Jurkat, Clone E6-1 (cell line): ENCODE data around the gene EPHA4. TPM values are rescaled to one million over a fixed set of nuclear protein-coding genes. Genes with fewer than 3 reads are reported as not detected.

Experiments used
- DNase-seq: peaks from one replicate; pipeline ENCODE4 v3.0.0-alpha.2; 2011; ENCODE audit warnings: low read depth, low spot score
- H3K4me3 ChIP-seq: 2 replicates; pipeline ENCODE4 v1.5.1; 2011; ENCODE audit warnings: mild to moderate bottlenecking, low read length, control low read depth, moderate library complexity
- polyA plus RNA-seq: library from polyadenylated mRNA; unstranded; fragments of >200 nt; gene quantifications from one replicate; pipeline ENCODE4 v1.2.1, GENCODE V29; 2012; ENCODE audit warnings: missing spikeins; ENCODE audit not compliant: insufficient read length, insufficient read depth

EPHA4 gene
- 1.8 TPM for polyA plus RNA-seq

GRCh38 chr2:221572219-221572820 lies at the start of gene EPHA4:
TSS of gene EPHA4 (minus strand) at chr2:221572304. CDS start at chr2:221572248, 56 bp downstream.
- peak within 1 kb of the TSS; percentile 49 for H3K4me3 ChIP-seq
- DNase-seq, result peak; percentile 22

DNA sequence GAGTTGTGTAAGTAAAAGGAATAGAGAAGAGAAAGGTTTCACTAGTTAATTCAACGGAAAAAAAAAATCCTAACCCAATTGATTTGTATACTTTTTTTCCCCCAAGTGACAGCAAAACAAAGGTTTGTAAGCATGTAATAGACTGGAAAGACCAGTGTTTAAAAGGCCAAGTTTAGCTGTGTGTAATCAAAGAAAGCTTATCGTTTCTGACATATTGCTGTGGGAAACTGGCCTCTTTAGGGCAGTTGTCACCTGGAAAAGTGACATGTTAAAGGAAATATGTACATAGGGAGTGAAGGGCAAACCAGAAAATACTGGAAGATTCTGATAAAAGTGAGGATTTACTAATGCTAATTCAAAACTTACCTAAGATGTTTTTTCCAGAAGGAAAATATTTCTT lies 45.9 kb upstream of the EPHA4 start:
- DNase-seq, result no peak
- H3K4me3 ChIP-seq, result no peak overlapping the region

- DNase-seq, result no peak
- no peak overlapping the region for H3K4me3 ChIP-seq
Measured at GRCh38 chr2:221616561-221616960, 44.5 kb upstream of the EPHA4 start.

DNA sequence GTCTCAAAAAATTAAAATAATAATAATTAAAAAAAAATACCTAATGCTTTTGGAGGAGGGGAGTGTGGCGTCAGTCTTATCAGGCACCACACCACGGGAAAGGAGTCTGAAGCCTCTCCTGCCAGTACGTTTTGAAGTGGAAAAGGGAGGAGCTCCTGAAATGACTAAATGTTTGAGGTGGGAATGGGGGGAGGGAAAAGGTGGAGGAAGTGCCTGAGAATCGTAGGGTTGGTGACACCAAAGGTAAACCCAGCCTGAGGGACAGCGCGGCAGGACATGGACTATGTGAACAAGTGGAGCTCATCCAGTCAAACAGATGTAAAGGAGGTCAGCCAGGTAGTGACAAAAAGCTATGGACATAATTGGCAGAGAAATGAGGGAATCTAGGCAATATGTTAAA lies 42.2 kb upstream of the EPHA4 start:
- no peak for DNase-seq
- no peak overlapping the region for H3K4me3 ChIP-seq

- no peak for DNase-seq
- no peak overlapping the region for H3K4me3 ChIP-seq
Measured at GRCh38 chr2:221612800-221613199, 40.7 kb upstream of the EPHA4 start.

- H3K4me3 ChIP-seq, result no peak overlapping the region
- DNase-seq, result no peak
Measured at GRCh38 chr2:221612161-221612560, 40.1 kb upstream of the EPHA4 start.

DNA sequence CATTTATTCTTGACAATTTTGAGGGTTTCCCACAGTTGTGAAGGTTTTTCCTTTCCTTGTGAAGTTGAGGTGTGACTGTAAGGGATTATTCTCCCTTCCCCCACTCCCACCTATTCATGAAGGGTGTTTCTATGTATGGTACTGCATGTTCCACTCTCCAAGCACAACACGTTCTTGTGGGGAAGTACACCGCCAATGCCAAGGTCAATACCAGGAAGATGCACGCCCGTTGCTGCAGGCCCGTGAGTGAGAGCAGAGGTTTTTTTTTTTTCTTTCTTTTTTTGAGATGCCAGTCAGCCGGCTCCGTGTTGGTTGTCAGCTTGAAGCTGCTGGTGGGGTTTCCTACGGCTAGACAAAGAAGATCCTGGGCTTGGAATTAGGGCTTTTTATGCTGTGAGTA lies 38.6 kb upstream of the EPHA4 start:
- DNase-seq, result no peak
- H3K4me3 ChIP-seq, result no peak overlapping the region

GRCh38 chr2:221610255-221610654 lies 38.2 kb upstream of the EPHA4 start:
- no peak overlapping the region for H3K4me3 ChIP-seq
- no peak for DNase-seq

- H3K4me3 ChIP-seq, result no peak overlapping the region
- DNase-seq, result no peak
Measured at GRCh38 chr2:221608442-221608841, 36.3 kb upstream of the EPHA4 start.

DNA sequence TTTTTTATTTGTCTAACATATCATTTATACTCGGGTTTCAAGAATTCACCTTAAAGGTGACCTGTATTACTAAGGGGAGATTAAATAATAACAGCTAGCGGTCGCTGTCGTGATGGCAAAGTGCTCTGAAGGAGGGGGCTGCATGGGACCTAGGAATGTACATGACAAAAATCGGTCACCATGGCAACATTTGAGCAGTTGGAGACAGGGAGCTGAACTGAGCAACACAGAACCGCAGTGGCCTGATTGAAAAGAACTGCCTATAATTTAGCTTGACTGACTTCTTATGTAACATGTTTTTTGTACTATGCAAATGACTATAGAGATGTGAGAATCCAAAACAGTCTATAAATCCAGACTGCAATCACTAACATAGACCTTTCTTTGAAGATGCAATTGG lies 34.3 kb upstream of the EPHA4 start:
- no peak overlapping the region for H3K4me3 ChIP-seq
- DNase-seq, result no peak

DNA sequence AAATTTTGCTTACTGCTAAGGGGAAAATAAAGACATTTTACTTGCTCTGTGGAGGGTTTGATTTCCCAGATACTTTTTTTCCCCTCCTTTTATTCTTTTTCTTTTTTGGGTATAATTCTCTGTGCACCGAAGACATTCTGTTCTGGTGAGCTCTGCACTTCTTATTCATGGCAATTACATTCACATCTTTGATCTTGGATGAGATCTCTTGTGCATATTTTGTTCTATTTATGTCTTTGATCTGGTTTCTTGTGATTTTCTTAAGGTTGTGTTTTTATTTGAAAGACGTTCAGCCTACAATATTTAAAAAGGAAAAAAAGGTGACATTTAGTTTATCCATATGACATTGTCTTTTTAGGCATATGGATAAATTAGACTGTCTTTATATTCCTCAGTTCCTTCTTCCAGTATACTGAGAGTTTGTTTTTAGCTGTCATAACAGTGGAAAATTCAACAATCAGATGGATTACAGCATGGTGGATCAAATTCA lies 33.7 kb upstream of the EPHA4 start:
- H3K4me3 ChIP-seq, result no peak overlapping the region
- DNase-seq, result no peak

- no peak for DNase-seq
- no peak overlapping the region for H3K4me3 ChIP-seq
Measured at GRCh38 chr2:221602938-221603337, 30.8 kb upstream of the EPHA4 start.

- H3K4me3 ChIP-seq, result no peak overlapping the region
- no peak for DNase-seq
Measured at GRCh38 chr2:221601376-221601775, 29.3 kb upstream of the EPHA4 start.

DNA sequence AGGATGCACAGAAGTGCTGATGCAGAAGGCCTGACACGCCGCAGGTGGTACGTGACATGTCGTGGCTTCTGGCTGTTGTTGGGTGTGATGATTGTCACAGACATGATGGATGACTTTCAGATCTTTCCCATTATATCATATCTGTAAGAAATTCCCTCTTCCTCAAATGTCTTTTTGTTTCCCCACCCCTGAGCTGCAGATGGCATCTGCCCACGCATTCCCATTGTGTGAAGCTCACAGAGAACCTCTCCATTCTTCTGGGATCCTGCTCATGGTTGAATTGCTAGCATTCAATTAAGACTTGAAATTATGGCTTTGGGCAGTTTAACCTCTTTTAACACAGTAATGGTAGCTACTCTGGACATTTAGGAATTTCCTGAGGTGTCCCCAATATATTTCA lies 28.3 kb upstream of the EPHA4 start:
- no peak overlapping the region for H3K4me3 ChIP-seq
- DNase-seq, result no peak

GRCh38 chr2:221596192-221596591 lies 24.1 kb upstream of the EPHA4 start:
- no peak overlapping the region for H3K4me3 ChIP-seq
- DNase-seq, result no peak

- DNase-seq, result no peak
- no peak overlapping the region for H3K4me3 ChIP-seq
Measured at GRCh38 chr2:221590861-221591365, 18.8 kb upstream of the EPHA4 start.

GRCh38 chr2:221589696-221590095 lies 17.6 kb upstream of the EPHA4 start:
- DNase-seq, result no peak
- H3K4me3 ChIP-seq, result no peak overlapping the region

DNA sequence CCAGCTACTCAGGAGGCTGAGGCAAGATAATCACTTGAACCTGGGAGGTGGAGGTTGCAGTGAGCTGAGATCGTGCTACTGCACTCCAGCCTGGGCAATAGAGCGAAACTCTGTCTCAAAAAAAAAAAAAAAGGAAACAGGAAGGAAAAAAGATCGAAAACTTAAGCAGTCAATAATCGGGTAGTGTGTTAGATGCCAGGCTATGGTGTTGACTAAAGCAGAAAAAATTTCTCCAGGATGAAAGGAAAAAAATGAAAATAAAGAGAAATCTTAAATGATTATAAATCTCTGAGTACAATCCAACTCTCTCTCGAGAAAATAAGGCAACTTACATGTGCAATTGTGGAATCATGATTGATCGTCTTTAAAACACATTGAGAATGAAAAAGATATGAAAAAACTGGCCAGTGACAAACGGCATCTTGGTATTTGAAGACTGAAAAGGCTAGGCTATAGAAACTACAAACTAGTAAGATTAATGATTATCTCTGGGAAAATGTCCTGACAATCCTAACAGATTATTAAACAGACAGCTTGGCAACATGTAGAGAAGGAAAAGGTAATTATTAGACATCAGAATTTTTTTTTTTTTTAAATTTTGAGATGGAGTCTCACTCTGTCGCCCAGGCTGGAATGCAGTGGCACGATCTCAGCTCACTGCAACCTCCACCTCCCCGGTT lies 16.3 kb upstream of the EPHA4 start:
- H3K4me3 ChIP-seq, result no peak overlapping the region
- DNase-seq, result no peak

- DNase-seq, result no peak
- H3K4me3 ChIP-seq, result no peak overlapping the region
Measured at GRCh38 chr2:221581986-221582385, 9.9 kb upstream of the EPHA4 start.

DNA sequence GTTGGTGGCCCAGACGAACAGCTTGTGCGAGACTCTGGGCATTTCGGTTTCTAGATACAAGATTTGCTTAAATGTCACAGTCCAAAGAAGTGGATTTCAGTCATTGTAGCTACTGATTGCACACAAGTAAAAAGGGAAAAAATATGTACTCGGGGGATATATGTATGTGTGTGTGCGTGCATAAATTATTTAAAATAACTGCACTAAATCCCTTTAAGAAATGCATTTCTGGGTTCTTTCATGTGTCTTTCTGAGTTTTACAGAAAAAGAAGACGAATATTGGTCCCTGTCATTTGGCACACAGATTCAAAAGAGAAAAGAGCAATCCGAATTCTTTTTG lies 2.1 kb upstream of the EPHA4 start:
- DNase-seq, result no peak
- H3K4me3 ChIP-seq, result no peak overlapping the region
